Bone marrow (tissue), 2 donors: ENCODE data around the gene CDCA7L.

Experiments
- DNase-seq, 2 donors: peaks; one replicate each; lab custom pipeline; 2025; lab: John Stamatoyannopoulos, UW

Gene CDCA7L, protein sequence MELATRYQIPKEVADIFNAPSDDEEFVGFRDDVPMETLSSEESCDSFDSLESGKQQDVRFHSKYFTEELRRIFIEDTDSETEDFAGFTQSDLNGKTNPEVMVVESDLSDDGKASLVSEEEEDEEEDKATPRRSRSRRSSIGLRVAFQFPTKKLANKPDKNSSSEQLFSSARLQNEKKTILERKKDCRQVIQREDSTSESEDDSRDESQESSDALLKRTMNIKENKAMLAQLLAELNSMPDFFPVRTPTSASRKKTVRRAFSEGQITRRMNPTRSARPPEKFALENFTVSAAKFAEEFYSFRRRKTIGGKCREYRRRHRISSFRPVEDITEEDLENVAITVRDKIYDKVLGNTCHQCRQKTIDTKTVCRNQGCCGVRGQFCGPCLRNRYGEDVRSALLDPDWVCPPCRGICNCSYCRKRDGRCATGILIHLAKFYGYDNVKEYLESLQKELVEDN

DNA sequence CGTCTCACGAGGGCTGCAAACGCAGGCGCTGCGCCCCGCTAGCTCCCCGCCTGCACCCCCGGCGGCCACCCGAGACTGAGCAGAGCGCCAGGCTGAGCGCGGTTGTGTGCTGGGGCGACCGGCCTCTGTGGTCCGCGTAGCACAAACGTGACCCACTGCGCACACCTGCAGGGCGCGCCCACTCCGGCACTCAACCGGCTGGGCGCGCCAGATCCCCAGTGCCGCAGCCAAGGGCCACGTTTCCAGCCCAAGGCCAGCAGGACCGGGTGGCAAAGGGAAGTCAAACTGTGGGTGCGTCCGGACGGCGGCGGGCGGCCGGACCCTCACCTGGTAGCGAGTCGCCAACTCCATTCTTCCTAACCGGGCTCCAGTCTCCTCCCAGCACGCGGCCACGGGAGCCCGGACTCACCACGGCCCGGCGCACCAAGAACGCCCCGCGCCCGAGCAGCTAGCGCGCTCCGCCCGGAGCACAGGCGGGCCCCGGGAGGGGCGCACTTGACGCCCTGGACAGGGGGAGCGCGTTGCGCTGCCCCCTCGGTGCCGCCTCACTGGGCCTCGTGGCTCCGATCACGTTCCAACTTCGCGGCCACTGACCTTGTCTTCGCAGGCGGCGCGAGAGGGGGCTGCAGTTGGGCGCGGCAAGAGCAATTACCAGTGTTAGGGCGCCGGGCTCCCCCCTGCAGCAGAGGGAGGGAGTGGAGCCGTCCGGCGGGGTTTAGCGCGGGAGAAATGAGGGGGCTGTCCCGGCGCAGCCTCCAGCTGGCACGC is at the start of gene CDCA7L:
TSS of gene CDCA7L (minus strand) at position 446 of the 768 bp plus-strand sequence. CDS start at position 351, 95 bp downstream.
- peak; percentile 39 to 72 for DNase-seq

DNA sequence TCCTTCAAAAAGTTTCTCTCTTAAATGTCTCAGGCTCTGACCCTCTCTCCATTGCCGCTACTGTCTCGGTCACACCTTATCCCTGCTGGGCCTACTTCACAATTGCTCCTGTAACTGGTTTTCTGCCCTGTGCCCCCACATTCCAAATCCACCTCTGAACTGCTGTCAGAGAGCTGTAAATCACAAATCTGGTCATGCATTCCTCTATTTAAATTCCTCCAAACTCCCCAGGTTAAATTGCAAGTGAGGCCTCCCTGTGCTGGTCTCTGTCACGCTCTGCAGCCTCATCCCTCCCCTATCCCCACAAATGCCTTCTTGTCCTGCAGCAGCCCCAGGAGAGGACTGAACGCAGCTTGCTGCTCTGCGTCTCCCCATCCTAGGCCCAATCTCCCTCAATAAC is 40.4 kb upstream of the CDCA7L start:
- DNase-seq = no peak

DNA sequence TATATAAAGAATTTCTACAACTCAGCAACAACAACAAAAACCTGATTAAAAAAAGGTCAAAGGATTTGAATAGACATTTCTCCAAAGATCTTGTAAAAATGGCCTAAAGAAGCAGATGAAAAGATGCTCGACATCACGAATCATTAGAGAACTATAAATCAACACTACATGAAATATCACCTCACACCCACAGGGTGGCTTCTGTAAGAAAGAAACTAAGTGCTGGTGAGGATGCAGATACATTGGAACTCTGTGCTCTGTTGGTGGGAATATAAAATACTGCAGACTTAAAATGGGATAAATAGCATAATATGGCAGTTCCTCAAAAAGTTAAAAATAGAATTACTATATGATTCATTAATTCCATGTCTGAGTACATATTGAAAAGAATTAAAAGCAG is 38.3 kb upstream of the CDCA7L start:
- no peak for DNase-seq

DNA sequence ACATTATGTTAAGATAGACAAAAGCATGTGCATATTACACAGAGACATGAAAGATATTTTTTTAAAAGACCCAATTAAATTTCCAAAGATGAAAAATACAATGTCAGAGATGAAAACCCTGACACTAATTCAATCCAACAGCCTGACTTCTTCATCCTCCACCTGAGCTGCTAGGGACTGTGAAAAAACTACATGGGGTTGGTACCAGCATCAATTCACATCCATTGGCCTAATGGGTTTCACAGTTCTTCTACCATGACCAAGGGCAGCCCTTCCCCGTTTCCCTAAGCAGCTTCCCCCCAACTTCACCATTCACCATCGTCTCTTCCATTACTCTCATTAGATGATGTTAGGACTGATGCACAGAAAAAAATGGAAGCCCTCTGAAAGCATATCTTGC is 37.4 kb upstream of the CDCA7L start:
- no peak for DNase-seq

DNA sequence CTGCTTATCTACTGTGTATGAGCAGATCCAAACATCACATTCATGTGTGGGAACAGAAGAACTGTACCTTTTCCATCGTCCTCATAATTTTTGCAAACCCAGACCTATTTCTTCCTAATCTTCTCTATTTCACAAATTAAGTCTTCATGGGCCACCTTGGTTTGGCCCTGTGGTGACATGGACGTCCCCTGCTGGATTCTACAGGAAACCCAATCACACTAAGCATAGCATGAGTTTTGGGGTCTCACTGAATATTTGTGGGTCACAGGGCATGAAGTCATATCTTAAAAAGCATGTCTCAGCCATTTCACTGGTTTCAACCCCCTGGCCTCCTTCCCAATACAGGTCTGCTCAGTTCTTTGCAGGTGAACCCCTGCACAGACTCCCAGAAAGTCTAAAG is 35.8 kb upstream of the CDCA7L start:
- DNase-seq = no peak

DNA sequence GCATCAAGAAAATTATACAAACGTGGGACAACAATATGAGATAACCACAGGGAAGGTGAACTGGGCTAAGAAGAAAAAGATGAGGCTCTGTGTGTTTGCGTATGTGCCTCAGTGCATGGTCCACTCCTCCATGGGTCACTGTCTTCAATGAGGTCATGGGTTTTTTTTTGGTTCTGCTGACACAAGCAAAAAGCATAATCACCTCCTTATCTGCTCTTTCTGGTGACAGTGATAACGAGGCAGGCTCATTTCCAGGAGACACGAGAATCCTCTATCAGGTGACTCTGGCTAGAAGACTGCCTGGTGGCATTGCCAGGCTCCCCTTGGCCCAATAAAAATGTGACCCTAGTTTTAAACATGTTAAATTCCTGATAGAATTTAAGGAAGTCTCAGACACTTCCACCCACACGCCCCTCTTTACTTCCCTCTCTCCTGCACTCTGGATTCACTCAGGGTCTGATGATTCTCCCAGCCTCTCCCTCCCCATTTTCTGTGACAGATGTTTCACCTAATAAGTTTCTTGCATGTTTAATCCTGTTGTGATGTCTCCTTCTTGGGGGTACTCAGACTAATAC is 35.3 kb upstream of the CDCA7L start:
- DNase-seq = no peak

DNA sequence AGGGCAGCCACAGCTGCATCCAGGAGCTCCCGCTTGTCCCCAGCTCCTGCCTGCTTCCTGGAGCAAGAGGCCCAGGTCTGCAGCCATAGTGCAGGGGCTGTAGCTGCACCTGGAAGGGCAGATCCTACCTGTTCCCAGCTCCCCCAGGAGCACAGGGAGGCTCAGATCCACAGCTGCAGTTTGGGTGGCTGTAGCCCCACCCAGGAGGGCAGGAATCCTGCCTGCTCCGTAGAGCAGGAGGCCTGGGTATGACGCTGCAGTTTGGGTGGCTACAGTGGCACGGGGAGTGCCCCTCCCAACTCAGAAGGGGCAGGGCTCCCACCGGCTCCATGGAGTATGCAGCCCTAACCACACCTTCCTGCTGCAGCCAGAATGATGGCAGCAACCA is 26.7 kb upstream of the CDCA7L start:
- DNase-seq = no peak

DNA sequence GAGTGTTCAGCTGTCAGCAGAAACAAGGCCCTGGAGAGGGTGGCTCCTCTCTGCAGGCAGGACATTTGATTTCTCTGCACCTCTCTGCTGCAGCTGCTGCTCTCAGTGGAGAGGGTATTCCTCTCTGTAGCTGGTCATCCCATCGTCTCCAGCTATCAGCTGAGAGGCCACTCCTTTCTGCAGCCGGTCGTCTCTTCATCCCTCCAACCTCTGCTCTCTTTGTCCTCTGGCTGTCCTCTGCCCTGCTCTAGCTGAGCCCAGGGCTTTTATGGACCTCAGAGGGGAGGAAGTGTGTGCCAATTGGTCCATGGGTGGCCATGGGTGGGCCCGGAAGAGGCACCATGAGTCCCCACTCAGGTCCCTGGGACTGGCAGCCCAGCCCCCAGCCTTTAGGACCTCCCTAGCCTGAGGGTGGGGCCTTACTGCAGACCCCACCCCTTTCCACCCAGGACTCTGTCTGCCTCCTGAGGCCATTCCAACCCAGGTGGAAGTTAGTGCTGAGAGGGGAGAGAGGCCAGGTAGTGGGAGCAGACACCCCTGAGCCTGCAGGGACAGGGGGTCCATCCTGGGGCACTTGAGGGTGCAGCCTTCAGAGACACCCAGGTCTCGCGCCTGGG is 26.2 kb upstream of the CDCA7L start:
- DNase-seq = no peak

DNA sequence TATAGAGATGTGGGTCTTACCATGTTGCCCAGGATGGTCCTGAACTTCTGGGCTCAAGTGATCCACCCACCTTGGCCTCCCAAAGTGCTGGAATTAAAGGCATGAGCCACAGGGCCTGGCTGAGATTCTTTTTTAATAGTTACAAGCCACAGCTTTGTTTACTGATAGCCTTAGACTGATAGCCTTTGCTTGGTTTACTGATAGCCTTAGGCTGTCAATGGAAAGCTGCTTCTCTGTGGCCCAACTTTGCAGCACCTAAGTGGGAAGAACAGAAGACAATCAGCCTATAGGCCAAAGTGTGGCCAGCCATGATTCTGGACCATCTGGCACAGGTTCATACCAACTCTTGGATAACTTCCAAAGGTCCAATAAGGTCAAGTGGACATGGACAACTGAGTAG is 24.1 kb upstream of the CDCA7L start:
- no peak for DNase-seq

DNA sequence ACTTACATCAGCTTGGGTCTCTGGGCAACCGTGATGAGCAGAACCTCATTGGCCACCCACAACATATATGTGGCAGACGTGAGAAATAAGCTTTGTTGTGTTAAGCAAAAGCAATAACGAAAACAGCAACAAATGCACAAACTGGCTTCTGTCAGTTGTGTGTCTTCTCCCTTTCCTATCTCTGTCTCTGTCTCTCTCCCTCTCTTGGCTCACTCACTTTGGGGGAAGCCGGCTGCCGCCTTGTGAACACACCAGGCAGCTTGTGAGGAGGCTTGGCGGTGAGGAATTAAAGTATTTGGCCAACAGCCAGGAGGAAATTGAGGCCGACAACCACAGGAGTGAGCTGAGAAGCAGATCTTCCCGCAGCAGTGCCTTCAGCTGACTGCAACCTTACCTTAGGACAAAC is 21.9 kb upstream of the CDCA7L start:
- peak in 1 of 2 donors; percentile 68 for DNase-seq

DNA sequence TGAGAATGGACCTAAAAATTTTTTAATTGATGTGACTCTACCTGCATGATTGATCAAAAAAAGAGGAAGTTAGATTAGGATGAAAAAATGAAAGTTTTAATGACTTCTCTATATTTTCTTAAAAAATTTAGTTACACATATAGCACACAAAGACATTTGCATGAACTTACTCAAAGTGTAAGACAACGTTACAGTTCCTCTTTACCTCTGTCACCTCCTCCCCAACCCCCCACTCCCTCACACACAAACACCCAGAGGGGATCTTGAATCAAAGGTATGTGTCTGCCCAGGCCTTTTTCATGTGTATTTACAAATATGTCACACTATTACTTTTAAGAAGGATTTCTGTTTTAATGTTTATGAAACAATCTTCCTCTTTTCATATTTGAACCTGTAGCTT is 20.6 kb upstream of the CDCA7L start:
- DNase-seq = no peak

DNA sequence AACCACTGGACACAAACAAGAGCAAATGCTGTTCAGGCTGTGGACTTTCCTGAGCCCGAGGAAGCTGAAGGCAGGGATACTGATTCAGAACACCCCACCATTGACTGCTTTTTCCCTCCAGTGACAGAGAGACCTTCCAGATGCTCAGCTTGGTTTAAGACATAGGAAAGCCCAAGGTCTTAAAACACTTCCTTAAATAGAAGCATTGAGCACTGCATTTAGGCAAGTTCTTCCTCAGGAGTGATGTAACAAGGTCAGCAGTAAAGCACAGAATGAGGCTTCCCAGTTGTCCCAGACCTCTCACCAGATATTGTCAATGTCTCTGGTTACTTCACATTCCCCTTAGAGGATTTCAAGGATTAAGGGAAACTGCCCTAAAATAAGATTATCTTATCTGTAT is 19.6 kb upstream of the CDCA7L start:
- DNase-seq = no peak

DNA sequence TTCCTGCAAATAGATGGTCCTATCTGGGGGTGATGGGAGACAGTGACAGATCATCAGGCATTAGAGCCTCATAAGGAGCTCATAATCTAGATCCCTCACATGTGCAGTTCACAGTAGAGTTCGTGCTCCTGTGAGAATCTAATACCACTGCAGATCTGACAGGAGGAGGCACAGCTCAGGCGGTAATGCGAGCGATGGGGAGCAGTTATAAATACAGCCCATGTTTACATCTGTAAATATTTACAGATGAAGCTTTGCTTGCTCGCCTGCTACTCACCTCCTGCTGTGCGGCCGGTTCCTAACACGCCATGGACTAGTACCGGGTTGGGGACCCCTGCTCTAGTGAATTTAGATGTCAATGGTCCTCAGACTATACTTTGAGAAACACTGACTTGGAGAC is 17.0 kb upstream of the CDCA7L start:
- no peak for DNase-seq

DNA sequence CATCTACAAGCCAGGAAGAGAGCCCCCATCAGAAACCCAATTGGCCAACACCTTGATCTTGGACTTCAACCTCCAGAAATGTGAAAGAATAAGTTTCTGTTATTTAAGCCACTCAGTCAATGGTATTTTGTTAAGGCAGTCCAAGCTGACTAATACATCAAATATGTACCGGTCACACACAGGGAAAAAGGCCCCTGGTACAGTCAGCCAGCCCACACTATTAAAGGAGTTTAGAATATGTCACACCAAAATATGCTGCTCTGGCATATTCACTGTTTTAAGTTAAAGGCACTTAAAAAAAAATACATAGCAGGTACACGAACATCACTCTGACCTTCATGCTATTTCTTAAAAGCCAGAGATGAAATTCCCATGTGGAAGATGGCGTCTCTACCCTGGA is 15.2 kb upstream of the CDCA7L start:
- DNase-seq = no peak

DNA sequence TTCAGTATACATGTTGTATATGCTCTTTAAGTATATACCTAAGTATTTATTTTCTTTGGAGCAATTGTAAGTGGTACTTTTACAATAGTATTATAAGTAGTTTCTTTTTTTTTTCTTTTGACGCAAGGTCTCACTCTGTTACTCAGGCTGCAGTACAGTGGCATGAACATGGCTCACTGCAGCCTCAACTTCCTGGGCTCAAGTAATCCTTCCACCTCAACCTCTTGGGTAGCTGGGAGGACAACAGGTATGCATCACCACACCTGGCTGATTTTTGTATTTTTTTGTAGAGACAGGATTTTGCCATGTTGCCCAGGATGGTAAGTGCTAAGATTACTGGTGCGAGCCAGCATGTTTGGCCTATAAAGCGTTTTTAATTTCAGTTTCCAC is 13.7 kb upstream of the CDCA7L start:
- no peak for DNase-seq

DNA sequence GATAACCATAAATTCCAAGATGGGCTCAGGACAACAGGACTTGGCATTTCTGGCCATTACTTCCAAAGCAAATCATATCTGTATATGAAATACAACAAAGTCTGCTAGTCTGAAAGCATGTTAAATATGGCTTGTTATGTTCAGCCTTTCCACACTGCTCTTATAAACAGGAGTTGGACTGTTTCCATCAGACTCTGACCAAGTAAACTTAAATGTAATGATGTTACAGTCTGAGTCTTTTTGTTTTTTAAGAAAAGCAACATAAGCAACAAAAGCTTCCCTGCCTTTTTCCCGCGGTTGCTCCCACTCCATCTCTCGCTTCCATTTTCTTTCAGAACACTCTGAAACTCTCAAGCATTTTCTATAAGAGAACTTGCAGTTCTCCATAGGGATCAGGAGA is 8.1 kb upstream of the CDCA7L start:
- no peak for DNase-seq

DNA sequence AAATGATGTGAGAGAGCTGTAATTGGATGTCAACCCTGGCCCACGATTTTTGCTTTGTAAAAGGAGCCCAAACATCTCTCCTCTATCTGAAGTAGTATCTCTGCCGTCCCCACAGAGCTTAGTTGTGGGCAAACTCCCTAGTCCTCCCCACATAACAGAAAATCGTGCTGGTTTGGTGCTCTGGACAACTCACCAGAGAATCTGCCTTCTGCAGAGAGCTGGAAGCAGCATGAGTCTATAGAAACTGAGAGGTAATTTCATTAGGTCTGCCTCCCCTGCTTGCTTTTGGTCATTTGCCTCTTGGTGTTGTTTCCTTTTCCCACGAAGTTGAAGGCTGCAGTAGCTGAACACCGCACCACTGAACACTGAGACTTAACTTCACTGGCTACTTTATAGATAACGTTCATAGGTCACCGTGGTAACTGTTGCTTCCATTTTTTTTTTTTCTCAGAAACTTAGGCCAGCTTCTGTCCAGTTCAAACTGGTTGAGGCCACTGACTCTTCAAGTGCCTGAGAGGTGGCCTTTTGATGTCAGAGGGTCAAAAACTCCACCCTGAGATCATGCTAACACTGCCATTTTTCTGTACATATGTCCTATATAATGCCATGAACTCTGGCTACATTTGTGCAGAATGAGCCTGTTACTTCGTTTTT is 3.3 kb upstream of the CDCA7L start:
- DNase-seq = no peak

DNA sequence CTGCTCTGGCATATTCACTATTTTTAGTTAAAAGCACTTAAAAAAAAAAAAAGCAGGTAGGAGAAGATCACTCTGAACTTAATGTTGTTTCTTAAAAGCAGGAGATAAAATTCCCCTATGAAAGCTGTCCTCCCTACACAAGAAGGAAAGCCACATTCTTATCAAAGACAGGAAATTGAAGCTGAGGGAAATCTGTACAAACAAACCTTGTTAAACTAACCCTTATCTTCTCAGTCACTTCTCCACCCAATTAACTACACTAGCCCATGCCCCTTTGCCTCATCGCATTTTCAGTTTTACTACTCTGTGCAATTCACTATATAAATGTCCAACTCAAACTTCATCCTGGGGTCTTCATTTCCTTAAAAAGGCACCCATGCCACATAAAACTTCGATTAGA is 2.7 kb upstream of the CDCA7L start:
- no peak for DNase-seq

DNA sequence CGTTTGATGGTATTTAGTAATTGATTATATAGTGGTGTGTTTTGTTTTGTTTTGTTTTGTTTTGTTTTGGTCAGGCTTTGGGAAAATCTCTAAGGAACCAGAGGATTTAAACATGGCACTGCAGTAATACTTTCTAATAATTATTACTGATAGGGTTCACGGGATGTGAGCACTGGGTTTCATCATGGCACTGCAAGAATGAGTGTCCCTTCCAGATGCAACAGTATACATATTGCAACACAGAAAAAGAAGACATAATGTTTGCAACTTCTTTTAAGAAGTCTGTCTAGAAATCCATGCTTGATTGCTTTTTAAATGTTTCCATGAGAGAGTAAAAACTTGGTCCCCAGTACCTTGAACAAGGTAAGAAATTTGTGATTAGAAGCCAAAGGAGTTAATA is 2.2 kb upstream of the CDCA7L start:
- DNase-seq = no peak

DNA sequence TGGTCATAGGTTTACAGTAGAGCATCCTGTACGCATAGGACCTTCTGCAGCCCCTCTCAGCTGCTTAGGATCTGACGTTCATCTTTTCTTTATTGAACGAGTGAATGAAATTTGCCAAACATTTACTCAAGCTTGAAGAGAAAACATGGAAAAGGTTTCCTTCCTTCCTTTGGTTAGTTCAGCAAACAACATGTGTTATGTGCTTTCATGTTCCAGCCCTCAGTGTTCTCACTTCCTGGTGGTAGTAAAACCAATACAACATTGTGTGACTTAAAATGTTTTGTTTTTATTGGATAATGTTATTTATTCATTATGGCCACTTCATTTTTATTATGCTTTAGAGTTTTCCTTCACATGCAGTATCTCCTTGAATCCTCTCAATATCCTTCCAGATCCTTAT is 1.4 kb upstream of the CDCA7L start:
- DNase-seq = no peak

DNA sequence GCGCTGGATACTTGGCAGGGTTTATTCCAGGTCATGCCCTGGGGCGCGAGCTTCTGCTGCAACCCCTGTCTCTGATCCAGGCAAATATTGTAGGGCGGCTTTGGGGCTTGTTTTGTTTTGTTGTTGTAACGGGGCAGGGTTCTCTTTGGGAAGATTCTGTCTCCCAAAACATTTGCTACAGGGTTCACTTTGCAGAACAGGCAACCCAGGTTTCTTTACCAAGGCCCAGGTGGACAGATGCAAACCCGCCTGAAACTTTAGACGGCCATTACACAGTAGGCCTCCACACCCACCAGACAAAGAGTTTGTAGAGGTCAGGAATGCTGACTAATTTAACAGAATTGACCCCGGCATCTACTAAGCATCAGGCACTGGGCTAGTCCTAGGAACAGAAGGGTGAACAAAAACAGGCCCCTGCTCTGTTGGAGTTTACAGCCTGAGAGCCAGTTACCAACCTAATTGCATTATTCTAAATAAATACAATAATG is 567 bp upstream of the CDCA7L start:
- no peak for DNase-seq
